GM21529 (cell line): Measurements from ENCODE around the gene CENPO.
"Not testable (repeated sequence)": the region's sequence is repeated elsewhere in the genome, so short reads cannot be mapped to it uniquely, and the experiment has no call there.

Experiments used
- ATAC-seq: cut with Tn5 transposase; IDR thresholded peaks from one replicate; pipeline ENCODE4 v1.9.1; 2021; ENCODE audit not compliant: unreplicated experiment

Gene CENPO

GRCh38 chr2:24822049-24822706 is 29.0 kb downstream of the CENPO start:
- ATAC-seq = no peak

GRCh38 chr2:24824071-24824588 is 30.9 kb downstream of the CENPO start:
- ATAC-seq = no peak

- ATAC-seq = no peak
Measured at GRCh38 chr2:24824966-24825882, 32.0 kb downstream of the CENPO start.

GRCh38 chr2:24825883-24826772 is 32.9 kb downstream of the CENPO start:
- ATAC-seq = no peak

- no peak for ATAC-seq
Measured at GRCh38 chr2:24826773-24827145, 33.5 kb downstream of the CENPO start.

GRCh38 chr2:24827321-24828237 is 34.4 kb downstream of the CENPO start:
- ATAC-seq = peak; percentile 86

- no peak for ATAC-seq
Measured at GRCh38 chr2:24828238-24828996, 35.2 kb downstream of the CENPO start.

- ATAC-seq = no peak
Measured at GRCh38 chr2:24830351-24830750, 37.1 kb downstream of the CENPO start.

- no peak for ATAC-seq
Measured at GRCh38 chr2:24830786-24831185, 37.6 kb downstream of the CENPO start.

- ATAC-seq = no peak
Measured at GRCh38 chr2:24831221-24832072, 38.2 kb downstream of the CENPO start.

- ATAC-seq = no peak
Measured at GRCh38 chr2:24832073-24832461, 38.8 kb downstream of the CENPO start.

GRCh38 chr2:24832521-24832920 is 39.3 kb downstream of the CENPO start:
- ATAC-seq = no peak

- ATAC-seq = no peak
Measured at GRCh38 chr2:24832931-24833701, 39.9 kb downstream of the CENPO start.

- ATAC-seq = no peak
Measured at GRCh38 chr2:24833821-24834732, 40.9 kb downstream of the CENPO start.

- ATAC-seq = no peak
Measured at GRCh38 chr2:24834733-24835395, 41.6 kb downstream of the CENPO start.

- ATAC-seq = not testable (repeated sequence)
Measured at GRCh38 chr2:24835411-24835810, 42.2 kb downstream of the CENPO start.
